Psoas muscle (tissue), 8 donors: ENCODE data around the gene TMX4. TPM values are rescaled to one million over a fixed set of nuclear protein-coding genes. Genes with fewer than 3 reads are reported as not detected.

ENCODE experiments used
- ATAC-seq, 4 donors: fragments of 200-7000 bp; cut with Tn5 transposase; one replicate each; pipeline ENCODE4 v1.9.1; 2020; ENCODE audit warnings: moderate library complexity in 3 of 4, mild to moderate bottlenecking in 2 of 4
- DNase-seq, 2 donors: peaks; one replicate each; pipeline ENCODE4 v3.0.0-alpha.2; 2020
- H3K27ac ChIP-seq: fragments of 200-600 bp; one replicate; pipeline ENCODE4 v1.8.0; 2022
- H3K27me3 ChIP-seq, 3 donors: fragments of 200-600 bp in 1 of 3; one replicate each; pipeline versions ENCODE4 v1.6.1 to v1.8.0; 2013 to 2022; ENCODE audit warnings: low read length in 2 of 3, mild to moderate bottlenecking in 2 of 3, moderate library complexity in 1 of 3; ENCODE audit not compliant: insufficient read depth in 3 of 3
- H3K36me3 ChIP-seq, 2 donors: fragments of 200-600 bp in 1 of 2; one replicate each; pipeline versions ENCODE4 v1.6.1 to v1.8.0; 2013 to 2022; ENCODE audit warnings: low read depth in 1 of 2, mild to moderate bottlenecking in 1 of 2, moderate library complexity in 1 of 2; ENCODE audit not compliant: insufficient read depth in 1 of 2
- H3K4me1 ChIP-seq: fragments of 200-600 bp; one replicate; pipeline ENCODE4 v1.8.0; 2022
- H3K4me3 ChIP-seq: fragments of 200-600 bp; one replicate; pipeline ENCODE4 v1.8.0; 2022; ENCODE audit warnings: mild to moderate bottlenecking
- H3K9me3 ChIP-seq: fragments of 200-600 bp; one replicate; pipeline ENCODE4 v1.8.0; 2022
- CTCF ChIP-seq: fragments of 200-600 bp; IDR thresholded peaks from one replicate; pipeline ENCODE4 v1.8.0; 2022; ENCODE audit warnings: antibody characterized with exemption
- WGBS, 3 donors: extraction: QIAGEN DNeasy Blood & Tissue Kit; methylation state at CpG; one replicate each; pipeline versions ENCODE4 v1.1.6 to v1.1.7; 2013; 5-methylcytosine and 5-hydroxymethylcytosine counted together
- intact Hi-C, 2 donors: fragments of 100-400 bp; cut with DNase I; formaldehyde crosslinking; loops; one replicate each; pipeline versions ENCODE4 v1.11.0 to v1.14.2; 2022
- polyA plus RNA-seq, 3 donors: library from polyadenylated mRNA; stranded (reverse); fragments of 200-250 nt; gene quantifications; one replicate each; pipeline ENCODE4 v1.2.3, GENCODE V29; 2013
- total RNA-seq, 4 donors: library from RNA; stranded (reverse); fragmentation: NEBNext Ultra II Directional in 2 of 4; extraction: Animal tissue kit (Norgen Biotek cat#: 25700) in 2 of 4; gene quantifications; one replicate each; pipeline versions ENCODE4 v1.2.1 to v1.2.4, GENCODE V29; 2021 to 2023
- donor health status: healthy with polysubstance abuse.
- donor health status: DM: no; HTN: no; CAD: no; lungs with moderate emphysema.
- donor health status: Bipolar disorder and iron deficiency.
- donor health status: healthy.
- donor health status: DM: yes; HTN: yes; CAD: no.
- donor health status: DM: no; HTN: no; CAD: no.
- donor health status: DM: no; HTN: no; CAD: no.
- donor health status: DM: yes; HTN: yes; CAD: no.

Gene TMX4
- total and polyA plus RNA-seq, 7 donors = 9.3 to 66.7 (median 42.7) TPM

GRCh38 chr20:7993703-7994102, 25.9 kb downstream of the TMX4 start:
- Histone ChIP-seq H3K9me3 (peaks cover 9% of the 10 kb centered on the region), H3K36me3 (peaks cover 10 to 67% of the 10 kb centered on the region in 2 donors), H3K4me1 (no peaks in the 10 kb centered on the region), H3K27ac (no peak overlapping the region), H3K27me3 (no peaks in the 10 kb centered on the region), H3K4me3 (no peak overlapping the region)
- WGBS, 3 donors = 91 to 95% (median 94%) methylated on average over 2 of the region's 2 CpGs
- DNase-seq = no peak
- no peak for ATAC-seq
- no peak for TF ChIP-seq CTCF
- intact Hi-C loops = no loop called here

- intact Hi-C loops = no loop called here
- TF ChIP-seq CTCF = no peak
Observed at GRCh38 chr20:7993238-7993637, 26.3 kb downstream of the TMX4 start.

GRCh38 chr20:7990385-7990784, 29.2 kb downstream of the TMX4 start:
- H3K9me3 ChIP-seq = peaks cover 9% of the 10 kb centered on the region
- no peak overlapping the region for H3K27ac ChIP-seq
- DNase-seq (no peak), ATAC-seq (no peak)
- H3K27me3 ChIP-seq = no peaks in the 10 kb centered on the region
- peaks cover 0 to 43% of the 10 kb centered on the region in 2 donors for H3K36me3 ChIP-seq
- H3K4me1 ChIP-seq = no peaks in the 10 kb centered on the region
- intact Hi-C loops = no loop called here
- TF ChIP-seq CTCF = no peak
- H3K4me3 ChIP-seq = no peak overlapping the region

More at GRCh38 chr20:7993238-7993637, 26.3 kb downstream of the TMX4 start:
- no peaks in the 10 kb centered on the region for H3K27me3 ChIP-seq
- no peaks in the 10 kb centered on the region for H3K4me1 ChIP-seq
- DNase-seq (no peak), ATAC-seq (no peak)
- no peak overlapping the region for H3K27ac ChIP-seq
- peaks cover 9% of the 10 kb centered on the region for H3K9me3 ChIP-seq
- no peak overlapping the region for H3K4me3 ChIP-seq
- peaks cover 10 to 63% of the 10 kb centered on the region in 2 donors for H3K36me3 ChIP-seq
- WGBS, 3 donors = 91 to 92% (median 91%) methylated on average over 2 of the region's 2 CpGs

- H3K36me3 ChIP-seq = peaks cover 0 to 36% of the 10 kb centered on the region in 2 donors
- no peak for TF ChIP-seq CTCF
- intact Hi-C loops = no loop called here
Observed at GRCh38 chr20:7989379-7989778, 30.2 kb downstream of the TMX4 start.

GRCh38 chr20:7985916-7986315, 33.6 kb downstream of the TMX4 start:
- DNase-seq = no peak
- H3K36me3 ChIP-seq = peaks cover 0 to 47% of the 10 kb centered on the region in 2 donors

More at GRCh38 chr20:7989379-7989778, 30.2 kb downstream of the TMX4 start:
- H3K4me3 ChIP-seq = no peak overlapping the region
- no peak for ATAC-seq
- H3K9me3 ChIP-seq = peaks cover 8% of the 10 kb centered on the region
- DNase-seq = no peak
- H3K4me1 ChIP-seq = no peaks in the 10 kb centered on the region
- H3K27me3 ChIP-seq = no peaks in the 10 kb centered on the region
- 76 to 90% (median 79%) methylated on average over 1 of the region's 1 CpG for WGBS, 3 donors
- no peak overlapping the region for H3K27ac ChIP-seq

More at GRCh38 chr20:7985916-7986315, 33.6 kb downstream of the TMX4 start:
- Histone ChIP-seq H3K4me1 (no peaks in the 10 kb centered on the region), H3K4me3 (no peak overlapping the region), H3K27ac (no peak overlapping the region), H3K27me3 (no peaks in the 10 kb centered on the region), H3K9me3 (no peaks in the 10 kb centered on the region)
- no peak for ATAC-seq
- TF ChIP-seq CTCF = no peak
- 72 to 81% (median 77%) methylated on average over 4 of the region's 4 CpGs for WGBS, 3 donors
- intact Hi-C loops = no loop called here
